ENCODE results near the gene PLXND1. TPM values are rescaled to one million over a fixed set of nuclear protein-coding genes. Genes with fewer than 3 reads are reported as not detected.

Gene PLXND1
- total and polyA plus RNA-seq, 11 donors: 40.8 to 218 (median 66.4) TPM

DNA sequence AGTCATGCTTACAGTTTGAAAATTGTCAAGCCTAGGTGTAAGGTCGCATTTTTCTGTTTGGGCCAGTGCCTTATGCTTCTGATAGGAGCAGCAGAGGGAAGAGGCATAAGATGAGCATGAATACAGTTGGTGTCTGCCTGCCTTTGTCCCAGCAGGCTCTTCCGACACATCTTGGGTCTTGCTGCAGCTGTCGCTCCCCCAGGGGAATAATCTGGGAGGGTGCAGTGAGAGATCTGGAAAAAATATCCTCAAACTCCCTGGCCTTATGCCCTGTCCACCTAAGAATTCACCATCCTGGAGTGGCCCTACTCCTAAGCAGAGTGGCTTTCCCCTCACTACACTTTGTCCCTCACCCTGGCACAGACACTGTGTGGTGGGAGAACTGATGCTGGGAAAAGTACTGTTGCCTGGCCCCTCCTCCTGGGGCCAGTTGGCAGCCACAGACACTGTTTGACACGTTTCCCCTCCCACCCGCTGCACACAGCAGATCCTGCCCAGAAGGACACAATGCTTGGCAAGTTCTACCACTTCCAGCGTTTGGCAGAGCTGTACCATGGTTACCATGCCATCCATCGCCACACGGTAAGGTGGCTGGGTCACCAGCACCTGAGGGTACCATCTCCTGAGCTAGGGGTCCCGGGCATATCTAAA lies 99.2 kb downstream of the PLXND1 start:
- Histone ChIP-seq H3K4me1 (peaks cover 0 to 69% (median 31%) of the 10 kb centered on the region in 12 donors), H3K27me3 (no peaks in the 10 kb centered on the region), H3K36me3 (peaks cover 0 to 54% (median 11%) of the 10 kb centered on the region in 9 donors), H3K4me3 (no peak overlapping the region), H3K9me3 (no peaks in the 10 kb centered on the region), H3K27ac (peak overlapping the region in 6 of 12 donors; percentile 11 to 34 (median 15))
- ATAC-seq: peak; percentile 76 to 82 (median 78)
- TF ChIP-seq, protein P1, sequence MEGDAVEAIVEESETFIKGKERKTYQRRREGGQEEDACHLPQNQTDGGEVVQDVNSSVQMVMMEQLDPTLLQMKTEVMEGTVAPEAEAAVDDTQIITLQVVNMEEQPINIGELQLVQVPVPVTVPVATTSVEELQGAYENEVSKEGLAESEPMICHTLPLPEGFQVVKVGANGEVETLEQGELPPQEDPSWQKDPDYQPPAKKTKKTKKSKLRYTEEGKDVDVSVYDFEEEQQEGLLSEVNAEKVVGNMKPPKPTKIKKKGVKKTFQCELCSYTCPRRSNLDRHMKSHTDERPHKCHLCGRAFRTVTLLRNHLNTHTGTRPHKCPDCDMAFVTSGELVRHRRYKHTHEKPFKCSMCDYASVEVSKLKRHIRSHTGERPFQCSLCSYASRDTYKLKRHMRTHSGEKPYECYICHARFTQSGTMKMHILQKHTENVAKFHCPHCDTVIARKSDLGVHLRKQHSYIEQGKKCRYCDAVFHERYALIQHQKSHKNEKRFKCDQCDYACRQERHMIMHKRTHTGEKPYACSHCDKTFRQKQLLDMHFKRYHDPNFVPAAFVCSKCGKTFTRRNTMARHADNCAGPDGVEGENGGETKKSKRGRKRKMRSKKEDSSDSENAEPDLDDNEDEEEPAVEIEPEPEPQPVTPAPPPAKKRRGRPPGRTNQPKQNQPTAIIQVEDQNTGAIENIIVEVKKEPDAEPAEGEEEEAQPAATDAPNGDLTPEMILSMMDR (IDR thresholded peaks at IDR 0.05): no peak
- no peak for TF ChIP-seq POLR2A (IDR thresholded peaks at IDR 0.05)
- intact Hi-C loops (cut with DNase I): loop anchor here in 6 of 10 donors (5.0 to 10.0 kb wide), 3 partner anchors 45 to 117 kb away; no protein-coding TSS in a partner anchor
- peak; percentile 50 to 72 (median 62) for DNase-seq
- 31 to 50% (median 42%) methylated on average over 7 to 9 of the region's 9 CpGs for WGBS, 4 donors

DNA sequence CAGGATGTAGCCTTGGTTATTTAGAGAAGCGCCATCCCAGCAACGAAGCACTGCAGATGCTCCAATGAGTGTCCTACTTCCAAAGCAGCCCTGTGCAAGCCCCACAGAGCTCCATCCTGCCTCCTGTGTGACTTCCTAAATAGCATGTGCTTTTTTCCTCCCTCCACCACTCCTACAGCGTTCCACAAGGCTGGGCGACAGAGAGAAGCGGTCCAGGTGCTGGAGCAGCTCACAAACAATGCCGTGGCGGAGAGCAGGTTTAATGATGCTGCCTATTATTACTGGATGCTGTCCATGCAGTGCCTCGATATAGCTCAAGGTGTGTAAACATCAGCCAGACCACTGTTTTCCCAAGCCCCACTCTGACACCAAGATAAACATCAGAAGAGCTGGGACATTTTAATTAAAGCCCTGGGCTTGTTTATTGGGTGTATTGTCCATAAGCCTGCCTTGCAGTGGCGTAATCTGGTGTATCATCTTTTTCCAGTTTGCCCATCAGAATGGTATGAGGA lies 100.2 kb downstream of the PLXND1 start:
- peaks cover 0 to 45% (median 10%) of the 10 kb centered on the region in 9 donors for H3K36me3 ChIP-seq
- H3K4me1 ChIP-seq: peaks cover 4 to 76% (median 39%) of the 10 kb centered on the region in 12 donors
- intact Hi-C loops (cut with DNase I): loop anchor here in 6 of 10 donors (5.0 to 10.0 kb wide), 3 partner anchors 46 to 119 kb away; no protein-coding TSS in a partner anchor
- peak in 1 of 5 donors; percentile 25 for DNase-seq
- no peak overlapping the region for H3K27ac ChIP-seq
- WGBS, 4 donors: 65 to 79% (median 73%) methylated on average over 9 of the region's 9 CpGs
- H3K27me3 ChIP-seq: no peaks in the 10 kb centered on the region
- H3K4me3 ChIP-seq: no peak overlapping the region
- no peaks in the 10 kb centered on the region for H3K9me3 ChIP-seq
- no peak for ATAC-seq
- TF ChIP-seq, protein P1 (IDR thresholded peaks at IDR 0.05): no peak
- no peak for TF ChIP-seq POLR2A (IDR thresholded peaks at IDR 0.05)

DNA sequence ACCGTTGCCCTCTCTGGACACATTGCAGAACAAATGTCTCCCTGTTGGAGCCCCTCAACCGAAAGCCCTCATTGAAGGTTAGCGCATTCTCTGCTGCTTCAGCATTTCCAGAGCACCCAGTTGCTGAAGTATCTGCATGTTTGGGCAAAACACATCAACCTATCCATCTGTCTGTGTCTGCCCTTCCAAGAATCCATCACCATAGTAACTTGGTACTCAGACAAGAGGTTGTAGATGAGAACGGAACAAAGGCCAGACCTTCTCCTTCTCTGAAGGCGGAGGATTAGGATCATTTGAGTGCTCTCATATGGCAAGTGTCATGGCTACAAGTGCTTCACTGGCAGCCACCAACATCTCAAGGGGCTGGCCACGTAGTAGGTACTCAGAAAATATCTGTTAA lies 101.1 kb downstream of the PLXND1 start:
- Histone ChIP-seq H3K36me3 (peaks cover 0 to 42% (median 10%) of the 10 kb centered on the region in 9 donors), H3K4me1 (peaks cover 4 to 77% (median 45%) of the 10 kb centered on the region in 12 donors), H3K4me3 (no peak overlapping the region), H3K9me3 (no peaks in the 10 kb centered on the region), H3K27me3 (no peaks in the 10 kb centered on the region), H3K27ac (peak overlapping the region in 9 of 12 donors; percentile 1 to 69 (median 41))
- TF ChIP-seq, protein P1 (IDR thresholded peaks at IDR 0.05): no peak
- TF ChIP-seq POLR2A (IDR thresholded peaks at IDR 0.05): no peak
- 87 to 91% (median 88%) methylated on average over 6 of the region's 6 CpGs for WGBS, 4 donors
- intact Hi-C loops (cut with DNase I): loop anchor here in 6 of 10 donors (2.0 to 10.0 kb wide), 4 partner anchors 43 to 119 kb away; no protein-coding TSS in a partner anchor
- ATAC-seq (no peak), DNase-seq (no peak)

Other genes starting within 250 kb of the PLXND1 start
- under 1 TPM in 4 of 9 donors, not detected in 5; 0.09 to 0.20 (median 0.14) TPM for gene EFCAB12, start 178.0 kb downstream of the PLXND1 start, total RNA-seq
- gene EFCAB12, start 178.0 kb downstream of the PLXND1 start, polyA plus RNA-seq: under 1 TPM; 0.07 to 0.11 TPM
- 10 to 100 TPM; 13.0 to 26.7 (median 20.6) TPM for gene MBD4, start 166.7 kb downstream of the PLXND1 start, total RNA-seq
- 10 to 100 TPM; 10.8 to 42.3 TPM for gene MBD4, start 166.7 kb downstream of the PLXND1 start, polyA plus RNA-seq
- gene IFT122, start 166.5 kb downstream of the PLXND1 start, total RNA-seq: 10 to 100 TPM; 13.1 to 34.2 (median 16.6) TPM
- 10 to 100 TPM in 1 of 2 donors, 1 to 10 TPM in 1; 7.2 to 25.2 TPM for gene IFT122, start 166.5 kb downstream of the PLXND1 start, polyA plus RNA-seq
- gene RHO, start 78.0 kb downstream of the PLXND1 start, total RNA-seq: not detected
- gene RHO, start 78.0 kb downstream of the PLXND1 start, polyA plus RNA-seq: under 1 TPM in 1 of 2 donors, not detected in 1; 0.08 TPM
- gene H1-8, start 63.5 kb downstream of the PLXND1 start, total RNA-seq: not detected
- gene H1-8, start 63.5 kb downstream of the PLXND1 start, polyA plus RNA-seq: not detected